DOHH2 (cell line): ENCODE results near the gene OSBPL10.
A peak's percentile ranks its signal among the peaks of the same experiment; 100 is the strongest.

Experiments
- H3F3A ChIP-seq: fragments of 200-600 bp; sonication (generic), shearing (Covaris generic); 2 replicates; pipeline ENCODE4 v1.6.0; 2016; ENCODE audit warnings: antibody characterized with exemption, mild to moderate bottlenecking; ENCODE audit not compliant: control insufficient read depth, insufficient read depth
- H3K27ac ChIP-seq: fragments of 200-600 bp; sonication (generic); 2 replicates; pipeline ENCODE4 v1.5.1; 2014; ENCODE audit warnings: low read depth, mild to moderate bottlenecking, low read length, moderate library complexity
- H3K27me3 ChIP-seq: fragments of 200-600 bp; sonication (generic); 2 replicates; pipeline ENCODE4 v1.6.1; 2014; ENCODE audit warnings: mild to moderate bottlenecking, low read length, mixed read lengths; ENCODE audit not compliant: control insufficient read depth
- H3K36me3 ChIP-seq: fragments of 200-600 bp; sonication (generic); 2 replicates; pipeline ENCODE4 v1.6.1; 2014; ENCODE audit warnings: mild to moderate bottlenecking, low read length, moderate library complexity, mixed read lengths; ENCODE audit not compliant: control insufficient read depth
- H3K4me1 ChIP-seq: fragments of 200-600 bp; sonication (generic); 2 replicates; pipeline ENCODE4 v1.6.1; 2014; ENCODE audit warnings: mild to moderate bottlenecking, low read length, mixed read lengths; ENCODE audit not compliant: control insufficient read depth
- H3K4me2 ChIP-seq: fragments of 200-600 bp; sonication (generic); 2 replicates; pipeline ENCODE4 v1.6.0; 2014; ENCODE audit warnings: mild to moderate bottlenecking, low read length, moderate library complexity
- H3K4me3 ChIP-seq: fragments of 200-600 bp; sonication (generic); 2 replicates; pipeline ENCODE4 v1.5.1; 2014; ENCODE audit warnings: mild to moderate bottlenecking, low read length, mixed read lengths
- H3K79me2 ChIP-seq: fragments of 200-600 bp; sonication (generic); 2 replicates; pipeline ENCODE4 v1.6.1; 2014; ENCODE audit warnings: mild to moderate bottlenecking, low read length, mixed read lengths; ENCODE audit not compliant: control insufficient read depth
- H3K9me2 ChIP-seq: fragments of 200-600 bp; sonication (generic); replicated peaks from 2 replicates; pipeline ENCODE4 v1.6.1; 2014; ENCODE audit warnings: mild to moderate bottlenecking, low read length, mixed read lengths; ENCODE audit not compliant: control insufficient read depth
- H3K9me3 ChIP-seq: fragments of 200-600 bp; sonication (generic); 2 replicates; pipeline ENCODE4 v1.6.1; 2014; ENCODE audit warnings: antibody characterized with exemption, low read length, mixed read lengths; ENCODE audit not compliant: control insufficient read depth, insufficient read depth
- H4K20me1 ChIP-seq: fragments of 200-600 bp; sonication (generic); 2 replicates; pipeline ENCODE4 v1.6.0; 2014; ENCODE audit warnings: low read depth, mild to moderate bottlenecking, antibody characterized with exemption, low read length, moderate library complexity; ENCODE audit not compliant: control insufficient read depth, insufficient read depth
- CTCF ChIP-seq: fragments of 200-600 bp; sonication (generic); IDR thresholded peaks from one replicate; pipeline ENCODE4 v1.5.1; 2014; ENCODE audit warnings: antibody characterized with exemption, mild to moderate bottlenecking, low read depth, low read length; ENCODE audit not compliant: poor library complexity, severe bottlenecking
- EZH2phosphoT487 ChIP-seq: fragments of 200-600 bp; sonication (generic); IDR thresholded peaks from 2 replicates; pipeline ENCODE4 v1.6.1; 2017; ENCODE audit warnings: borderline replicate concordance, mild to moderate bottlenecking, antibody characterized with exemption, low read length, moderate library complexity, mixed read lengths

The OSBPL10 gene

DNA sequence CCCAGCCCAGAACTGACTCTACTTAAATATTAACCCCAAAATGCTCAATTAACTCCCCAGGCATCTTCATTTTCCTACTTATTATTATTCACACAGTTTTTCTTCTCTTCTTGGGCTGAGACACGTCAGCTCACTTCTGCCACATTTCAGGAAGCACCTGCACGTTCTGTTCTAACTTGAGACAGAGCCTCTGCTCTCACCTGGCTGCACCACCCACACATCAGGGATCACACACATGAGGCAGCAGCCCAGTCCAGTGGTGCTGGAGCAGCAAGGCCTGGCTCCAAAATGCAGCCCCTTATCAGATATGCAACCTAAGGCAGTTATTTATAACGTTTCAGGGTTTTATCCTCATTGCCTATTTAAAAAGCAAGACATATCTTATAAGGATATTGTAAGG, 127.5 kb downstream of the OSBPL10 start:
- H3K4me2 ChIP-seq = peak overlapping the region; percentile 62
- H3K4me1 ChIP-seq = peaks cover 90% of the 10 kb centered on the region
- H3K27me3 ChIP-seq = no peaks in the 10 kb centered on the region
- H3K9me3 ChIP-seq = no peaks in the 10 kb centered on the region
- no peaks in the 10 kb centered on the region for H4K20me1 ChIP-seq
- H3K9me2 ChIP-seq = no peaks in the 10 kb centered on the region
- H3K4me3 ChIP-seq = peak overlapping the region; percentile 35
- peaks cover 91% of the 10 kb centered on the region for H3K79me2 ChIP-seq
- H3F3A ChIP-seq = peaks cover 5% of the 10 kb centered on the region; the same call in 1 of the 2 replicates
- H3K27ac ChIP-seq = peak overlapping the region; percentile 26
- peaks cover 51% of the 10 kb centered on the region for H3K36me3 ChIP-seq
- no peak for TF ChIP-seq CTCF
- no peak for TF ChIP-seq EZH2phosphoT487

- H3K4me2 ChIP-seq = no peak overlapping the region
- peaks cover 91% of the 10 kb centered on the region for H3K79me2 ChIP-seq
- H3K4me1 ChIP-seq = peaks cover 90% of the 10 kb centered on the region
- no peaks in the 10 kb centered on the region for H3K9me2 ChIP-seq
- H3K9me3 ChIP-seq = no peaks in the 10 kb centered on the region
- H3K36me3 ChIP-seq = peaks cover 50% of the 10 kb centered on the region
- H3F3A ChIP-seq = peaks cover 5% of the 10 kb centered on the region; the same call in 1 of the 2 replicates
- no peak overlapping the region for H3K4me3 ChIP-seq
- H4K20me1 ChIP-seq = no peaks in the 10 kb centered on the region
- no peak overlapping the region for H3K27ac ChIP-seq
- TF ChIP-seq EZH2phosphoT487 (no peak), CTCF (no peak)
- no peaks in the 10 kb centered on the region for H3K27me3 ChIP-seq
Observed at GRCh38 chr3:31851278-31851677, 129.8 kb downstream of the OSBPL10 start.

DNA sequence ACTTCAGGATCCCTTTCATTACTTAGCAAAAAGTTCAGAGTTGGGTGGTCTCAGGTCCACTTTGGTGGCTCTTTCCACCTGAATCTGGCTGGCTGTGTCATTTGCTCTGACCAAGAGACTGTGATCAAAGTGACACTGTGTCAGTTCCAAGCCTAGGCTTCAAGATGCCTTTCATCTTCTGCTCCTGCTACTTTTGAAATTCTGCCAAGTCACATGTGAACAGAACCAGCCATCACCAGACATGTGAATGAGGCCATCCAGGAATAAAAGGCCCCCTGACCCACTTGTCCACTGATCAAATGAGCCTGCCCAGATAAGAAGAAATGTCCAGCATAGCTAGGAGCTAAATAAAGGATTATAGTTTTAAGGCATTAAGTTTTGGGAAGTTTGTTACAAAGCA, 132.2 kb downstream of the OSBPL10 start:
- Histone ChIP-seq H3K4me3 (no peak overlapping the region), H3K9me2 (no peaks in the 10 kb centered on the region), H3K36me3 (peaks cover 60% of the 10 kb centered on the region), H3K4me1 (peaks cover 79% of the 10 kb centered on the region), H3F3A (peaks cover 3% of the 10 kb centered on the region; the same call in 1 of the 2 replicates), H3K4me2 (no peak overlapping the region), H3K27me3 (no peaks in the 10 kb centered on the region), H3K27ac (no peak overlapping the region), H4K20me1 (no peaks in the 10 kb centered on the region), H3K9me3 (no peaks in the 10 kb centered on the region), H3K79me2 (peaks cover 96% of the 10 kb centered on the region)
- TF ChIP-seq CTCF (no peak), EZH2phosphoT487 (no peak)
